Choroid plexus epithelial cell (primary cell): ENCODE measurements around the gene TMEM247.

Source experiments
- DNase-seq: peaks from one replicate; pipeline ENCODE4 v3.0.0-alpha.2; 2010; ENCODE audit warnings: low read depth
- H3K4me3 ChIP-seq: 2 replicates; pipeline ENCODE4 v1.5.1; 2011; ENCODE audit warnings: low read depth, mild to moderate bottlenecking, control low read depth, low read length, moderate library complexity
- CTCF ChIP-seq: conservative IDR thresholded peaks from 2 replicates; pipeline ENCODE4 v1.5.1; 2011; ENCODE audit warnings: low read depth, mild to moderate bottlenecking, control low read depth, inconsistent platforms, low read length, moderate library complexity

Gene TMEM247

GRCh38 chr2:46480562-46480961 lies 1.2 kb downstream of the TMEM247 start:
- H3K4me3 ChIP-seq, result no peak overlapping the region
- no peak for DNase-seq
- TF ChIP-seq CTCF, result no peak

- DNase-seq, result peak; percentile 78
- TF ChIP-seq CTCF, result no peak
- no peak overlapping the region for H3K4me3 ChIP-seq
Observed at GRCh38 chr2:46481198-46482193, 2.1 kb downstream of the TMEM247 start.

- H3K4me3 ChIP-seq, result no peak overlapping the region
- DNase-seq, result no peak
- TF ChIP-seq CTCF, result no peak
Observed at GRCh38 chr2:46482490-46482889, 3.1 kb downstream of the TMEM247 start.

- H3K4me3 ChIP-seq, result no peak overlapping the region
- no peak for DNase-seq
- TF ChIP-seq CTCF, result no peak
Observed at GRCh38 chr2:46485002-46485401, 5.6 kb downstream of the TMEM247 start.

GRCh38 chr2:46486436-46486835 lies 7.1 kb downstream of the TMEM247 start:
- H3K4me3 ChIP-seq, result no peak overlapping the region
- DNase-seq, result no peak
- no peak for TF ChIP-seq CTCF

GRCh38 chr2:46487667-46488335 lies 8.4 kb downstream of the TMEM247 start:
- DNase-seq, result peak; percentile 62
- no peak overlapping the region for H3K4me3 ChIP-seq
- TF ChIP-seq CTCF, result peak; percentile 5
